Gastroesophageal sphincter (tissue), 3 donors: ENCODE results near the gene RINL.

Experiments
- CTCF ChIP-seq, 4 experiments: fragments of 200-600 bp in 2 of 4; fragments of 450-650 bp in 2 of 4; sonication (generic) in 1 of 4; IDR thresholded peaks; one replicate each; pipeline ENCODE4 v1.5.1; 2017 to 2019; ENCODE audit warnings: antibody characterized with exemption in 4 of 4, mild to moderate bottlenecking in 2 of 4, moderate library complexity in 2 of 4
- EP300 ChIP-seq: sonication (generic); formaldehyde crosslinking; IDR thresholded peaks from one replicate; pipeline ENCODE4 v1.6.1; 2017; ENCODE audit warnings: antibody characterized with exemption, mild to moderate bottlenecking

DNA sequence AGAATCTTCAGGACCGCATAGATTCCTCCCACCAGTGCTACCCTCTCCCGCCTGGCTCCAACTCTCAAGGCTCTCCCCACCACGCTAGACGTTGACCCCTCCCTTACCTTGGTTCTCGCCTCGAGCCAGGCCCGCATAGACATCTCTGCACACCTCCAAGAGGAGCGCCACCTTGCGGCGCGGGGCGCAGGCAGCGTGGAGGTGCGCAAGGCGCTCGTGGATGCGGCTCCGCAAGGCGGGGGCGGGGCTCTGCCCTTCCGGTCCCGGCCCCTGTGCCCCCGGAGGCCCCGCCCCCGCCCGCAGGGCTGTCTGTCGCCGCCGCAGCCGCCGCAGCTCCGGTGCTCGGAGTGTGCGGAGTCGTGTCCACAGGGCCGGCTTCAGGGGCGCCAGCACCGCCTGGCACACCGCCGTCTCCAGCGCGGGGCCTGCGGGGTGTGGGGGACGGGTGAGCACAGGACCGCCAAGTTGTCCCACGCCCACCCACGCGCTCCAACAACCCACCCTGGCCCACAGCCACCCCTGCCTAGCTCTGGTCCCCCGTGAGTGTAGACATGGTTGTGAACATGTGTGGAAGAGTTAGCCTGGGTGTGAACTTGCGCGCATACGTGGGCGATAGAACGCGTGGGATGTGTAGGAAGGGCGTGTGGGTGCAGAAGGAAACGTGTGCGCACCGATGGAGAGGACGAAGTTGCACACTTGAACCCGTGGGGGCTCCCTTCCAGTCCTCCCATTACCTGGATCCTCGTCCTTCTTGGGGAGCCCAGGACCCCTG lies 8.1 kb downstream of the RINL start:
- peak in 3 of 4 experiments; percentile 84 to 97 (median 85) for TF ChIP-seq CTCF (IDR thresholded peaks at IDR 0.05)
- no peak for TF ChIP-seq EP300
